DOHH2 (cell line): ENCODE results near the gene PDZRN3.

Source experiments
- H3F3A ChIP-seq: fragments of 200-600 bp; sonication (generic), shearing (Covaris generic); 2 replicates; pipeline ENCODE4 v1.6.0; 2016; ENCODE audit warnings: antibody characterized with exemption, mild to moderate bottlenecking; ENCODE audit not compliant: control insufficient read depth, insufficient read depth
- H3K27ac ChIP-seq: fragments of 200-600 bp; sonication (generic); 2 replicates; pipeline ENCODE4 v1.5.1; 2014; ENCODE audit warnings: low read depth, mild to moderate bottlenecking, low read length, moderate library complexity
- H3K27me3 ChIP-seq: fragments of 200-600 bp; sonication (generic); 2 replicates; pipeline ENCODE4 v1.6.1; 2014; ENCODE audit warnings: mild to moderate bottlenecking, low read length, mixed read lengths; ENCODE audit not compliant: control insufficient read depth
- H3K36me3 ChIP-seq: fragments of 200-600 bp; sonication (generic); 2 replicates; pipeline ENCODE4 v1.6.1; 2014; ENCODE audit warnings: mild to moderate bottlenecking, low read length, moderate library complexity, mixed read lengths; ENCODE audit not compliant: control insufficient read depth
- H3K4me1 ChIP-seq: fragments of 200-600 bp; sonication (generic); 2 replicates; pipeline ENCODE4 v1.6.1; 2014; ENCODE audit warnings: mild to moderate bottlenecking, low read length, mixed read lengths; ENCODE audit not compliant: control insufficient read depth
- H3K4me2 ChIP-seq: fragments of 200-600 bp; sonication (generic); 2 replicates; pipeline ENCODE4 v1.6.0; 2014; ENCODE audit warnings: mild to moderate bottlenecking, low read length, moderate library complexity
- H3K4me3 ChIP-seq: fragments of 200-600 bp; sonication (generic); 2 replicates; pipeline ENCODE4 v1.5.1; 2014; ENCODE audit warnings: mild to moderate bottlenecking, low read length, mixed read lengths
- H3K79me2 ChIP-seq: fragments of 200-600 bp; sonication (generic); 2 replicates; pipeline ENCODE4 v1.6.1; 2014; ENCODE audit warnings: mild to moderate bottlenecking, low read length, mixed read lengths; ENCODE audit not compliant: control insufficient read depth
- H3K9me2 ChIP-seq: fragments of 200-600 bp; sonication (generic); replicated peaks from 2 replicates; pipeline ENCODE4 v1.6.1; 2014; ENCODE audit warnings: mild to moderate bottlenecking, low read length, mixed read lengths; ENCODE audit not compliant: control insufficient read depth
- H3K9me3 ChIP-seq: fragments of 200-600 bp; sonication (generic); 2 replicates; pipeline ENCODE4 v1.6.1; 2014; ENCODE audit warnings: antibody characterized with exemption, low read length, mixed read lengths; ENCODE audit not compliant: control insufficient read depth, insufficient read depth
- H4K20me1 ChIP-seq: fragments of 200-600 bp; sonication (generic); 2 replicates; pipeline ENCODE4 v1.6.0; 2014; ENCODE audit warnings: low read depth, mild to moderate bottlenecking, antibody characterized with exemption, low read length, moderate library complexity; ENCODE audit not compliant: control insufficient read depth, insufficient read depth
- EZH2phosphoT487 ChIP-seq: fragments of 200-600 bp; sonication (generic); IDR thresholded peaks from 2 replicates; pipeline ENCODE4 v1.6.1; 2017; ENCODE audit warnings: borderline replicate concordance, mild to moderate bottlenecking, antibody characterized with exemption, low read length, moderate library complexity, mixed read lengths
- TF ChIP-seq, protein P1 (sequence below): fragments of 200-600 bp; sonication (generic); IDR thresholded peaks from one replicate; pipeline ENCODE4 v1.5.1; 2014; ENCODE audit warnings: antibody characterized with exemption, mild to moderate bottlenecking, low read depth, low read length; ENCODE audit not compliant: poor library complexity, severe bottlenecking

The PDZRN3 gene

DNA sequence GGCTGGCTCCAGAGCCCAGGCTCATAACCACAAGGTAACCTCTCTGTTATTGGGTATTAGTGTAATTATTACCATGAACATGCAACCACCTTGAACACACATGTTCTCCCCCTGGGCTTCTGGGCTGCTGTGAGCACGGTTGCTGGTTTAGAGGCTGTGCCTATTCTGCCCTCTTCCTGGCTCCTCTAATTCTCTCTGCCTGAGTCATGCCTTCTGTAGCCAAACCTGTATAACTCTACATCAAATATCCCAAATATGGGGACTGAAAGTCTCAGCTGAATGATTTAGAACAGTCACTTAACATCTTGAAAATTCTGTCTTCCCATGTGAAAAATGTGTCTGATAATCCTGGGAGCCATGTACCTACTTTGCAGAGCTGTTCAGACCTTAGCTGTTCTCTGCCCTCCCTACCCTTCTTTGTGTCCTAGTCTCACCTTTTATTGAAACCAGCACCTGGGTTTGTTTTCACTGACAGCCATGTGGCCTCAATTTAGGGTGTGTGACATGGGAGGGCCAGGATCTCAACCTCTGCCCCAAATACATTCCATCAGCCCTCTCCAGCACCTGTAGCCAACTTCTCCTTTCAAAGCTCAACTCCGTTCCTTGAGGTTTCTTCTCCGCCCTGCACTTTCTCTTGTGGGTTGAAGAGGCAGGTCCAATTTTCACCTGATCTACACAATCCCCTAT, 60.7 kb downstream of the PDZRN3 start:
- Histone ChIP-seq H3K27me3 (no peaks in the 10 kb centered on the region), H3K9me2 (no peaks in the 10 kb centered on the region), H3K36me3 (no peaks in the 10 kb centered on the region), H3K4me2 (no peak overlapping the region), H3K4me3 (no peak overlapping the region), H3K79me2 (no peaks in the 10 kb centered on the region), H4K20me1 (no peaks in the 10 kb centered on the region), H3K9me3 (no peaks in the 10 kb centered on the region), H3K4me1 (no peaks in the 10 kb centered on the region), H3K27ac (no peak overlapping the region), H3F3A (no peaks in the 10 kb centered on the region)
- no peak for TF ChIP-seq EZH2phosphoT487
- TF ChIP-seq, protein P1, sequence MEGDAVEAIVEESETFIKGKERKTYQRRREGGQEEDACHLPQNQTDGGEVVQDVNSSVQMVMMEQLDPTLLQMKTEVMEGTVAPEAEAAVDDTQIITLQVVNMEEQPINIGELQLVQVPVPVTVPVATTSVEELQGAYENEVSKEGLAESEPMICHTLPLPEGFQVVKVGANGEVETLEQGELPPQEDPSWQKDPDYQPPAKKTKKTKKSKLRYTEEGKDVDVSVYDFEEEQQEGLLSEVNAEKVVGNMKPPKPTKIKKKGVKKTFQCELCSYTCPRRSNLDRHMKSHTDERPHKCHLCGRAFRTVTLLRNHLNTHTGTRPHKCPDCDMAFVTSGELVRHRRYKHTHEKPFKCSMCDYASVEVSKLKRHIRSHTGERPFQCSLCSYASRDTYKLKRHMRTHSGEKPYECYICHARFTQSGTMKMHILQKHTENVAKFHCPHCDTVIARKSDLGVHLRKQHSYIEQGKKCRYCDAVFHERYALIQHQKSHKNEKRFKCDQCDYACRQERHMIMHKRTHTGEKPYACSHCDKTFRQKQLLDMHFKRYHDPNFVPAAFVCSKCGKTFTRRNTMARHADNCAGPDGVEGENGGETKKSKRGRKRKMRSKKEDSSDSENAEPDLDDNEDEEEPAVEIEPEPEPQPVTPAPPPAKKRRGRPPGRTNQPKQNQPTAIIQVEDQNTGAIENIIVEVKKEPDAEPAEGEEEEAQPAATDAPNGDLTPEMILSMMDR, result no peak

DNA sequence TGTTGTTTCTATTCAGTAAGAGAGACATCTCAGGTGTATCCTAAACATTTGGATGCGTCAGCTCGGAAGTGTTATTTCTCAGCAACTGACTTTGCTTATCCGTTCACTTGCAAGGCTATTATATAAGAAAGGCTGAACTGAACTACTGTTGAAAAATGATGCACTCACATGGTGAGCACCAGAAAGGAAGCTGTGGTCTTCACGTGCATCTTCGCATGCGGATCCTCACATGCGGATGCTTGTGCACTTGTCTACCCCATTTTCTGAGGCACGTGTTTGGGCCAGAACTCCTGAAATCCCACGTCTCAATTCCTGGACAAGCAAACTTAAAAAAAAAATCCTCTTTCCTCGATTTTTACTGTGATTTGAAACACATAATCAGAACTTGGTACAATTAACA, 63.2 kb downstream of the PDZRN3 start:
- no peak overlapping the region for H3K27ac ChIP-seq
- H3K27me3 ChIP-seq, result no peaks in the 10 kb centered on the region
- no peaks in the 10 kb centered on the region for H3F3A ChIP-seq
- no peak overlapping the region for H3K4me3 ChIP-seq
- H3K9me3 ChIP-seq, result no peaks in the 10 kb centered on the region
- H4K20me1 ChIP-seq, result no peaks in the 10 kb centered on the region
- no peak overlapping the region for H3K4me2 ChIP-seq
- H3K9me2 ChIP-seq, result no peaks in the 10 kb centered on the region
- H3K79me2 ChIP-seq, result no peaks in the 10 kb centered on the region
- no peaks in the 10 kb centered on the region for H3K4me1 ChIP-seq
- H3K36me3 ChIP-seq, result no peaks in the 10 kb centered on the region
- TF ChIP-seq EZH2phosphoT487, result no peak
- TF ChIP-seq, protein P1, result no peak

DNA sequence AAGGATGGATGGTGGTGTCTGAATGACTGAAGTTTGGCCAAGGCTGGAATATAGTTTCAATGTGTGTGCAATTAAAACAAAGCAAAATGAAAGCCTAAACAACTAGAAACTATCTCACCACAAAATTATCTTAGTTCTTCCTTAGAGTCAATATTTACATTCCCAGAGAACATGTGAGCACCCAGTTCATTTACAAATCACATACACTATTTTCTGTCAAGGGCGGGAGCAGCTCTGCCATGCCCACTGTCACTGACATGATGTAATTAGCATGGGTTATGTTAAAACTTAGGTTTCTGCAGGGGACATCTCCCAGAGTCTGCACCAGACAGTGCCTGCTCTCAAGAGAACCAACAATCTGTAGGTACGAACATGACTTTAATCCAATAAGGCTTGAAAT, 65.0 kb downstream of the PDZRN3 start:
- H3K9me2 ChIP-seq, result no peaks in the 10 kb centered on the region
- no peaks in the 10 kb centered on the region for H3K36me3 ChIP-seq
- no peaks in the 10 kb centered on the region; the same call in 1 of the 2 replicates for H4K20me1 ChIP-seq
- no peaks in the 10 kb centered on the region for H3K27me3 ChIP-seq
- no peak overlapping the region for H3K4me2 ChIP-seq
- H3K9me3 ChIP-seq, result no peaks in the 10 kb centered on the region
- H3F3A ChIP-seq, result no peaks in the 10 kb centered on the region
- H3K4me3 ChIP-seq, result no peak overlapping the region
- no peak overlapping the region for H3K27ac ChIP-seq
- no peaks in the 10 kb centered on the region for H3K79me2 ChIP-seq
- no peak for TF ChIP-seq EZH2phosphoT487
- TF ChIP-seq, protein P1, result no peak
- no peaks in the 10 kb centered on the region for H3K4me1 ChIP-seq
